HEK293 (cell line): ENCODE measurements around the gene DRC7.

ENCODE experiments used
- CTCF ChIA-PET: fragments of 350-600 bp; formaldehyde crosslinking; extraction: SDS; loops from one replicate; lab custom pipeline; 2021; ENCODE audit warnings: antibody characterized with exemption; lab: Yijun Ruan, JAX
- POLR2A ChIA-PET: fragments of 300-600 bp; formaldehyde crosslinking; extraction: SDS; loops from one replicate; lab custom pipeline; 2020; ENCODE audit warnings: antibody characterized with exemption, inconsistent platforms; lab: Yijun Ruan, JAX
- H3K27ac ChIP-seq: fragments of 200-500 bp; sonication (Bioruptor generic); 2 replicates; pipeline ENCODE4 v1.5.1; 2014; ENCODE audit warnings: low read depth, low read length, control low read depth, inconsistent platforms; ENCODE audit errors: extremely low read depth
- H3K36me3 ChIP-seq, 2 experiments: fragments of 200-500 bp in 1 of 2; sonication (Bioruptor generic) in 1 of 2; 1 replicate in 1 of 2; 2 replicates in 1 of 2; pipeline ENCODE4 v1.5.1; 2014 to 2017; ENCODE audit warnings: inconsistent platforms in 2 of 2, low read length in 2 of 2; ENCODE audit not compliant: control insufficient read depth in 2 of 2, insufficient read depth in 1 of 2
- H3K4me1 ChIP-seq: fragments of 200-500 bp; sonication (Bioruptor generic); 2 replicates; pipeline ENCODE4 v1.5.1; 2014; ENCODE audit warnings: mild to moderate bottlenecking, low read length, inconsistent platforms; ENCODE audit not compliant: control insufficient read depth, insufficient read depth
- H3K4me3 ChIP-seq: 2 replicates; pipeline ENCODE4 v1.5.1; 2011; ENCODE audit warnings: low read depth, mild to moderate bottlenecking, control low read depth, low read length, moderate library complexity
- H3K9me3 ChIP-seq: fragments of 200-500 bp; sonication (Bioruptor generic); 2 replicates; pipeline ENCODE4 v1.5.1; 2014; ENCODE audit warnings: low read depth, low read length, inconsistent platforms; ENCODE audit not compliant: control insufficient read depth, insufficient read depth
- ZNF175 ChIP-seq: fragments of 450-650 bp; formaldehyde crosslinking; IDR thresholded peaks from 2 replicates; pipeline ENCODE4 v1.5.1; 2016; ENCODE audit warnings: missing biosample characterization, missing genetic modification characterization
- ZNF214 ChIP-seq: fragments of 450-650 bp; formaldehyde crosslinking; IDR thresholded peaks from 2 replicates; pipeline ENCODE4 v1.5.1; 2017; ENCODE audit warnings: missing biosample characterization, mild to moderate bottlenecking, missing genetic modification characterization, borderline replicate concordance
- ZNF302 ChIP-seq: fragments of 450-650 bp; formaldehyde crosslinking; IDR thresholded peaks from 2 replicates; pipeline ENCODE4 v1.5.1; 2016; ENCODE audit warnings: missing biosample characterization, missing genetic modification characterization, low read depth
- ZNF335 ChIP-seq: fragments of 450-650 bp; formaldehyde crosslinking; conservative IDR thresholded peaks from 2 replicates; pipeline ENCODE4 v1.5.1; 2016; ENCODE audit warnings: missing biosample characterization, missing genetic modification characterization
- ZNF354C ChIP-seq: fragments of 450-650 bp; formaldehyde crosslinking; IDR thresholded peaks from 2 replicates; pipeline ENCODE4 v1.5.1; 2016; ENCODE audit warnings: missing biosample characterization, missing genetic modification characterization, low read depth, borderline replicate concordance
- ZNF549 ChIP-seq: fragments of 450-650 bp; IDR thresholded peaks from 2 replicates; pipeline ENCODE4 v1.5.1; 2018; ENCODE audit warnings: missing biosample characterization, missing genetic modification characterization, mild to moderate bottlenecking, inconsistent platforms, moderate library complexity
- ZNF626 ChIP-seq: fragments of 450-650 bp; sonication (Bioruptor Pico); formaldehyde crosslinking; IDR thresholded peaks from 2 replicates; pipeline ENCODE4 v1.5.1; 2018; ENCODE audit warnings: missing biosample characterization, missing genetic modification characterization, inconsistent platforms
- ZNF670 ChIP-seq: fragments of 450-650 bp; formaldehyde crosslinking; IDR thresholded peaks from 2 replicates; pipeline ENCODE4 v1.5.1; 2016; ENCODE audit warnings: missing biosample characterization, missing genetic modification characterization, low read depth
- ZNF747 ChIP-seq: fragments of 450-650 bp; formaldehyde crosslinking; IDR thresholded peaks from 2 replicates; pipeline ENCODE4 v1.5.1; 2016; ENCODE audit warnings: missing biosample characterization, missing genetic modification characterization
- ZNF791 ChIP-seq: fragments of 450-650 bp; formaldehyde crosslinking; IDR thresholded peaks from 2 replicates; pipeline ENCODE4 v1.5.1; 2016; ENCODE audit warnings: missing biosample characterization, missing genetic modification characterization
- TF ChIP-seq, protein P1 (sequence below): fragments of 450-650 bp; IDR thresholded peaks from 2 replicates; pipeline ENCODE4 v1.5.1; 2018; ENCODE audit warnings: missing biosample characterization, mild to moderate bottlenecking, missing genetic modification characterization
- TF ChIP-seq, protein P2 (sequence below): fragments of 450-650 bp; formaldehyde crosslinking; IDR thresholded peaks from 2 replicates; pipeline ENCODE4 v1.5.1; 2017; ENCODE audit warnings: missing biosample characterization, missing genetic modification characterization
- TF ChIP-seq, protein P3 (sequence below): fragments of 450-650 bp; formaldehyde crosslinking; IDR thresholded peaks from 2 replicates; pipeline ENCODE4 v1.5.1; 2016; ENCODE audit warnings: missing biosample characterization, missing genetic modification characterization
- TF ChIP-seq, protein P4 (sequence below): fragments of 450-650 bp; formaldehyde crosslinking; IDR thresholded peaks from 2 replicates; pipeline ENCODE4 v1.5.1; 2017; ENCODE audit warnings: missing biosample characterization, mild to moderate bottlenecking, missing genetic modification characterization, moderate library complexity
- TF ChIP-seq, protein P5 (sequence below): fragments of 450-650 bp; formaldehyde crosslinking; IDR thresholded peaks from 2 replicates; pipeline ENCODE4 v1.5.1; 2016; ENCODE audit warnings: missing biosample characterization, missing genetic modification characterization

DRC7 gene

DNA sequence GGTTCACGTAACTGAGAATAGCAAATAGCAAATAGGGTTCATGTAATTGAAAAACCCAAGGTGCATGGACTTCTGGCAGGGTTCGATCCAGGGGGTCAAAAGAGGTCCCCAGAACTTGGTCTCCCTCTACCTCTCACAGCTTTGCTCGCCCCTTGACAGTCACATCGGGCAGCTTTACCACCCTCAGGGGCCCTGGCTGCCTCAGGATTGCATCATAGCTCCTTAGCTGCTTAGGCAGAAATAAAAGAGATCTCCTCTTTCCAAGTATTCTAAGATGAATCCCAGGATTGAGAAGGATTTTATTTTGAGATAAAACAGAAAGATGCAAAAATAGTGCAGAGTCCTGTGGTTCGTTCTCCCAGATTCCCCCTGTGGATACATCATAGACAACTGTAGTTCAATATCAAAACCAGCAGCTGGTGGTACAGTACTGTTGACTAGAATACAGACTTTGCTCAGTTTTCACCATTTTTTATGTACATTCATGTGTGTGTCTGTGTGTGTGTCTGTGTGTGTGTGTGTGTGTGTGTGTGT is 13.7 kb upstream of the DRC7 start:
- ChIA-PET CTCF (interaction anchor here (0.6 to 1.0 kb wide), 2 partner anchors 12 to 380 kb away, joined by 4 read pairs; no protein-coding TSS in a partner anchor), POLR2A (interaction anchor here (1.4 kb wide), 1 partner anchor 55 kb away, joined by 3 read pairs; the partner anchor contains the start of gene KATNB1)
- no peaks in the 10 kb centered on the region for H3K9me3 ChIP-seq

DNA sequence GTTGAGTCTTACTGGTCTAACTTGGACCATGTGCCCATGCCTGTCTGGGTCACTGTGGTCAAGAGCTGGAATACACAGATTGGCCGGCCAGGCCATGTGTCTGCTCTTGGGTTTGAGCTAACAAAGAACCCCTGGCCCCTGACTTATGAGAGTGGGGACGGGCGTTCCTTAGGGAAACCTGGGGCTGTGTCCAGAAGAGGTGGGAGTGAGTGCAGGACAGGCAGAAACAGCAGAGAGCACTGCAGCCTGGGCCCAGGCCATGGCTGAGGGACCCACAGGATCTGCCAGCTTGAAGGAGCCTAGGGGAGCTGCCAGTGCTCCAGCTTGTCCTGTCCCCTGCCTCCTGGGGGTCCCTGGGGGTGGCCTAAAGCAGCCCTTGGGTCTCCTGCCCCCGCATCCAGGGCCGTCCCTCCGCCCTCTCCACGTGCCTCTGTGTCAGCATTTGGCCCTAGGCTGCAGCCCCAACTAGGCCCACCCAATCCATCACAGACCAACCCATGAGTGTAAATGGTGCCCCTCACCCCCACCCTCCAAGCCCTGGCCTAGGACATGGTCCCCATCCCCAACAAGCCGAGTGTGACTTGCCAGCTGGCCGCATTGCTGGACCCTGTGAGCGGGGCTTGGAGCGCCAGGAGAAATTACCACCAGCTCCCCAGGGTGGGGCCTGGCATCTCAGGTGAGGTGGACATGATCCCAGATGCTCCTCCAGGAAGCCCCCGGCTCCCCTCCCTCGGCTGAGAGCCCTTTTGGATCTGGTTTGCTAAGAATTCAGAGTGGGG is 12.5 kb upstream of the DRC7 start:
- no peak for TF ChIP-seq ZNF175 (tag by site-specific recombination)
- TF ChIP-seq ZNF214, result no peak
- TF ChIP-seq, protein P1, sequence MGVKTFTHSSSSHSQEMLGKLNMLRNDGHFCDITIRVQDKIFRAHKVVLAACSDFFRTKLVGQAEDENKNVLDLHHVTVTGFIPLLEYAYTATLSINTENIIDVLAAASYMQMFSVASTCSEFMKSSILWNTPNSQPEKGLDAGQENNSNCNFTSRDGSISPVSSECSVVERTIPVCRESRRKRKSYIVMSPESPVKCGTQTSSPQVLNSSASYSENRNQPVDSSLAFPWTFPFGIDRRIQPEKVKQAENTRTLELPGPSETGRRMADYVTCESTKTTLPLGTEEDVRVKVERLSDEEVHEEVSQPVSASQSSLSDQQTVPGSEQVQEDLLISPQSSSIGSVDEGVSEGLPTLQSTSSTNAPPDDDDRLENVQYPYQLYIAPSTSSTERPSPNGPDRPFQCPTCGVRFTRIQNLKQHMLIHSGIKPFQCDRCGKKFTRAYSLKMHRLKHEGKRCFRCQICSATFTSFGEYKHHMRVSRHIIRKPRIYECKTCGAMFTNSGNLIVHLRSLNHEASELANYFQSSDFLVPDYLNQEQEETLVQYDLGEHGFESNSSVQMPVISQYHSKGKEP (tag by site-specific recombination), result no peak
- TF ChIP-seq, protein P2, sequence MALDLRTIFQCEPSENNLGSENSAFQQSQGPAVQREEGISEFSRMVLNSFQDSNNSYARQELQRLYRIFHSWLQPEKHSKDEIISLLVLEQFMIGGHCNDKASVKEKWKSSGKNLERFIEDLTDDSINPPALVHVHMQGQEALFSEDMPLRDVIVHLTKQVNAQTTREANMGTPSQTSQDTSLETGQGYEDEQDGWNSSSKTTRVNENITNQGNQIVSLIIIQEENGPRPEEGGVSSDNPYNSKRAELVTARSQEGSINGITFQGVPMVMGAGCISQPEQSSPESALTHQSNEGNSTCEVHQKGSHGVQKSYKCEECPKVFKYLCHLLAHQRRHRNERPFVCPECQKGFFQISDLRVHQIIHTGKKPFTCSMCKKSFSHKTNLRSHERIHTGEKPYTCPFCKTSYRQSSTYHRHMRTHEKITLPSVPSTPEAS (tag by site-specific recombination), result no peak
- TF ChIP-seq, protein P3, sequence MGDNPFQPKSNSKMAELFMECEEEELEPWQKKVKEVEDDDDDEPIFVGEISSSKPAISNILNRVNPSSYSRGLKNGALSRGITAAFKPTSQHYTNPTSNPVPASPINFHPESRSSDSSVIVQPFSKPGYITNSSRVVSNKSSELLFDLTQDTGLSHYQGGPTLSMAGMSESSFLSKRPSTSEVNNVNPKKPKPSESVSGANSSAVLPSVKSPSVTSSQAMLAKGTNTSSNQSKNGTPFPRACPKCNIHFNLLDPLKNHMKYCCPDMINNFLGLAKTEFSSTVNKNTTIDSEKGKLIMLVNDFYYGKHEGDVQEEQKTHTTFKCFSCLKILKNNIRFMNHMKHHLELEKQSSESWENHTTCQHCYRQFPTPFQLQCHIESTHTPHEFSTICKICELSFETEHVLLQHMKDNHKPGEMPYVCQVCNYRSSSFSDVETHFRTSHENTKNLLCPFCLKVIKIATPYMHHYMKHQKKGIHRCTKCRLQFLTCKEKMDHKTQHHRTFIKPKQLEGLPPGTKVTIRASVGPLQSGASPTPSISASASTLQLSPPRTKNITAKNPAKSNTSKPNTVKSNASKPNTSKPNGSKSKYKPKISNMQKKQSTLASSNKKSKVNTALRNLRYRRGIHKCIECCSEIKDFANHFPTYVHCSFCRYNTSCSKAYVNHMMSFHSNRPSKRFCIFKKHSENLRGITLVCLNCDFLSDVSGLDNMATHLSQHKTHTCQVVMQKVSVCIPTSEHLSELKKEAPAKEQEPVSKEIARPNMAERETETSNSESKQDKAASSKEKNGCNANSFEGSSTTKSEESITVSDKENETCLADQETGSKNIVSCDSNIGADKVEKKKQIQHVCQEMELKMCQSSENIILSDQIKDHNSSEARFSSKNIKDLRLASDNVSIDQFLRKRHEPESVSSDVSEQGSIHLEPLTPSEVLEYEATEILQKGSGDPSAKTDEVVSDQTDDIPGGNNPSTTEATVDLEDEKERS (tag by site-specific recombination), result no peak
- no peak for TF ChIP-seq ZNF549 (tag by site-specific recombination)
- TF ChIP-seq ZNF670 (tag by site-specific recombination), result no peak
- TF ChIP-seq, protein P4, sequence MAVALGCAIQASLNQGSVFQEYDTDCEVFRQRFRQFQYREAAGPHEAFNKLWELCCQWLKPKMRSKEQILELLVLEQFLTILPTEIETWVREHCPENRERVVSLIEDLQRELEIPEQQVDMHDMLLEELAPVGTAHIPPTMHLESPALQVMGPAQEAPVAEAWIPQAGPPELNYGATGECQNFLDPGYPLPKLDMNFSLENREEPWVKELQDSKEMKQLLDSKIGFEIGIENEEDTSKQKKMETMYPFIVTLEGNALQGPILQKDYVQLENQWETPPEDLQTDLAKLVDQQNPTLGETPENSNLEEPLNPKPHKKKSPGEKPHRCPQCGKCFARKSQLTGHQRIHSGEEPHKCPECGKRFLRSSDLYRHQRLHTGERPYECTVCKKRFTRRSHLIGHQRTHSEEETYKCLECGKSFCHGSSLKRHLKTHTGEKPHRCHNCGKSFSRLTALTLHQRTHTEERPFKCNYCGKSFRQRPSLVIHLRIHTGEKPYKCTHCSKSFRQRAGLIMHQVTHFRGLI, result no peak
- TF ChIP-seq ZNF354C (tag by site-specific recombination), result no peak
- TF ChIP-seq, protein P5, sequence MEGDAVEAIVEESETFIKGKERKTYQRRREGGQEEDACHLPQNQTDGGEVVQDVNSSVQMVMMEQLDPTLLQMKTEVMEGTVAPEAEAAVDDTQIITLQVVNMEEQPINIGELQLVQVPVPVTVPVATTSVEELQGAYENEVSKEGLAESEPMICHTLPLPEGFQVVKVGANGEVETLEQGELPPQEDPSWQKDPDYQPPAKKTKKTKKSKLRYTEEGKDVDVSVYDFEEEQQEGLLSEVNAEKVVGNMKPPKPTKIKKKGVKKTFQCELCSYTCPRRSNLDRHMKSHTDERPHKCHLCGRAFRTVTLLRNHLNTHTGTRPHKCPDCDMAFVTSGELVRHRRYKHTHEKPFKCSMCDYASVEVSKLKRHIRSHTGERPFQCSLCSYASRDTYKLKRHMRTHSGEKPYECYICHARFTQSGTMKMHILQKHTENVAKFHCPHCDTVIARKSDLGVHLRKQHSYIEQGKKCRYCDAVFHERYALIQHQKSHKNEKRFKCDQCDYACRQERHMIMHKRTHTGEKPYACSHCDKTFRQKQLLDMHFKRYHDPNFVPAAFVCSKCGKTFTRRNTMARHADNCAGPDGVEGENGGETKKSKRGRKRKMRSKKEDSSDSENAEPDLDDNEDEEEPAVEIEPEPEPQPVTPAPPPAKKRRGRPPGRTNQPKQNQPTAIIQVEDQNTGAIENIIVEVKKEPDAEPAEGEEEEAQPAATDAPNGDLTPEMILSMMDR, result no peak
- TF ChIP-seq ZNF302 (tag by site-specific recombination), result no peak
- H3K4me3 ChIP-seq, result no peak overlapping the region
- no peaks in the 10 kb centered on the region for H3K9me3 ChIP-seq
- no peaks in the 10 kb centered on the region for H3K4me1 ChIP-seq
- ChIA-PET CTCF (interaction anchor here (1.6 kb wide), 1 partner anchor 106 kb away, joined by 3 read pairs; no protein-coding TSS in a partner anchor), POLR2A (interaction anchor here (1.4 kb wide), 1 partner anchor 54 kb away, joined by 3 read pairs; the partner anchor contains the start of gene KATNB1)
- no peak overlapping the region for H3K27ac ChIP-seq
- H3K36me3 ChIP-seq, result no peaks in the 10 kb centered on the region

More for the DNA sequence above, 13.7 kb upstream of the DRC7 start:
- Histone ChIP-seq H3K4me1 (no peaks in the 10 kb centered on the region), H3K27ac (no peak overlapping the region), H3K4me3 (no peak overlapping the region), H3K36me3 (no peaks in the 10 kb centered on the region)
- TF ChIP-seq ZNF747 (tag by site-specific recombination) (no peak), ZNF626 (no peak), ZNF791 (no peak), ZNF335 (tag by site-specific recombination) (peak; percentile 16; the same call in 1 of the 2 replicates)
